ENCODE data around the gene ASCL5. TPM values are rescaled to one million over a fixed set of nuclear protein-coding genes. Genes with fewer than 3 reads are reported as not detected.
A peak's percentile ranks its signal among the peaks of the same experiment; 100 is the strongest.

Gene ASCL5
- total and polyA plus RNA-seq, 5 experiments from 2014 or later, result 0.08 to 0.27 TPM; not detected in 3

DNA sequence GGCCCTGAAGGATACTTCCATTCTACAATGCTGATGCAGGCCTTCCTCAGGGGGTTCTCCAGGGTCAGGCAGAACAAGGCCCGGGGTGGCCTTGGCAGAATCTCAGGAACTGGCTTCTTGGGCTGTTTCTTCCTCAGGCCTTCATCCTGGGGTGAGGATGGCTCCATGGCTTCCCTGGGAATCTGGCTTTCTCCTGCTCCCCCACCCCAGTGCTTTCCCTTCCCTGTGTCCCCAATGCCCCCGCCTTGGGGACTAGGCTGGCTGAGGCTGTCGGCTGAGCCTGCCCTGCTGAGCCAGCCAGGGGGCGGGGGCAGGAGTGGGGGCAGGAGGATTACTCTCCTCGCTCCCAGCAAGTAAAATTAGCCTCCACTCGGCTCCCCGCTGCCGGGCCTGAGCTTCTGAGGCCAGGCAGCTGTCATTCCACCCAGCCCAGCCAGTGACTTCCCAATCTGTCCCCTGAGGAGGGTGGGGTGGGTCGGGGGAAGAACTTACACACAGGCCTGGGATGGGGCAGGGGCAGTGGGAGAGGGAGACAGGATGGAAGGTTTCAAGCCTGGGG is 14.7 kb downstream of the ASCL5 start, which contains the start of gene CACNA1S:
Gene CACNA1S, minus strand, starts transcription at position 254 of the 559 bp plus-strand sequence. Its CDS starts 87 bp downstream, at position 167.
- Mint-ChIP-seq H3K36me3 (no peaks in the 10 kb centered on the region), H3K4me3 (peak within 1 kb of the TSS in 9 of 10 donors; percentile 33 to 95 (median 58)), H3K9me3 (no peaks in the 10 kb centered on the region), H3K27ac (peak within 1 kb of the TSS in 5 of 10 donors; percentile 48 to 94 (median 74)), H3K27me3 (no peaks in the 10 kb centered on the region), H3K4me1 (peaks cover 9 to 24% (median 14%) of the 10 kb centered on the region in 4 donors)
- ATAC-seq, result no peak
- POLR2A ChIA-PET, result no interaction called here
- DNase-seq, result no peak

DNA sequence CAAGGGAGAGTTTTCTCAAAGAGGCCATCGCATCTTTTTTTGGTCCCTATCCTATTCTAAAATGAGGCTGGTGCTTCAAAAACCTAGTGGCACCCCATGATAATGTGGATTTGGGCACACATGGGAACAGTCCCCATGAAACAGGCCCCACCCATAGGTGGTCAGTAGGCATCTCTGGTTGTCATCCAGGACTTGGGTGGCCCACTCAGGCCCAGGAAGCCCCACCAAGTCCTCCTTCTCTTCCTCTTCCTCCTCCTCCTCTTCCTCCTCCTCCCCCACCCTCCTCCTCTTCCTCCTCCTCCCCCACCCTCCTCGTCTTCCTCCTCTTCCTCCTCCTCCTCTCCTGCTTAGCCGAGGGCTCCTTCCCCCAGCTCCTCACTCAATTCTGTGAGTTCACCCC is 15.3 kb downstream of the ASCL5 start:
- ATAC-seq (no peak), DNase-seq (no peak)
- Mint-ChIP-seq H3K9me3 (no peaks in the 10 kb centered on the region), H3K36me3 (no peaks in the 10 kb centered on the region), H3K27me3 (no peaks in the 10 kb centered on the region), H3K27ac (peak overlapping the region in 1 of 10 donors; percentile 6), H3K4me3 (no peak overlapping the region), H3K4me1 (peaks cover 9 to 24% (median 14%) of the 10 kb centered on the region in 4 donors)
- POLR2A ChIA-PET, result no interaction called here

DNA sequence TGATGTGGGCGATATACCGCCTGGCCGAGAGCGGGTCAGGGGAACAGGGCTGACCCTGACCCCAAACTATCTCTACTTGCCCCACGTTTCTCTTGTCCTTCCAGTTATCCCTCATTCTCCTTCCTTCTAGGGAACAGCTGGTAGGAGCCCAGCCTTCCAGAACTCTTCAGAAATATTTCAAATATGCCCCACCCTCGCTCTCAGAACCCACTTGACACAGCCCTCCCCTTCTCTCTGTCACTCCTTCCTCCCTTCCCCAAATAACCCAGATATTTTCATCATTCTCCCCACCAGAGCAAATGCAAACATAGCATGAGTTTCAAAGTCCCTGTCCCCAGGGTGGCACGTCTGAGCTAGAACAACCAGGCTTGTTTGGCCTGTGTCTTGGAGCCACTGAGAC is 15.8 kb downstream of the ASCL5 start:
- Mint-ChIP-seq H3K4me1 (peaks cover 9 to 18% (median 12%) of the 10 kb centered on the region in 4 donors), H3K4me3 (peak overlapping the region in 1 of 10 donors; percentile 46), H3K9me3 (no peaks in the 10 kb centered on the region), H3K27me3 (no peaks in the 10 kb centered on the region), H3K27ac (peak overlapping the region in 2 of 10 donors; percentile 6 to 7), H3K36me3 (no peaks in the 10 kb centered on the region)
- DNase-seq, result no peak
- ATAC-seq, result no peak
- POLR2A ChIA-PET, result no interaction called here

DNA sequence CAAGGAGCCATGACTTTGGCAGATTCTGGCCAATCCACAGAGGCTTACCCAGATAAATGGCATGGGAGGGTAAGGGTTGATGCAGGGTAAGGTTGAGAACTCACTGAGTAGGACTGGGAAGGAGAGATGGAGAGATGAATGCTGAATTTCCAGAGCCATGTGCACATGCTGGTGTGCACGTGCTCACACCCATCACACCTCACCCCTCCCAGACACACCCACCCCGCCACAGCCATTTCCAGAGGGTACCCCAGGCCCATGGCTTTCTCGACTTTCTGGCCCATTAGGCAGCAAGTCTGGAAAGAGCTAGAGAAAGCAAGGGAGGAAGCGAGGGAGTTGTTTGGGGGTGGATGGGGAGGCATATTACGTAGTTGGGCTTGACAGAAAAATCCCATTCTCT is 16.4 kb downstream of the ASCL5 start:
- H3K4me1 Mint-ChIP-seq, result peaks cover 6 to 17% (median 11%) of the 10 kb centered on the region in 4 donors
- ATAC-seq, result no peak
- no peak for DNase-seq
- H3K27me3 Mint-ChIP-seq, result no peaks in the 10 kb centered on the region
- POLR2A ChIA-PET, result no interaction called here
- H3K36me3 Mint-ChIP-seq, result no peaks in the 10 kb centered on the region
- peak overlapping the region in 1 of 10 donors; percentile 27 for H3K27ac Mint-ChIP-seq
- H3K9me3 Mint-ChIP-seq, result no peaks in the 10 kb centered on the region
- no peak overlapping the region for H3K4me3 Mint-ChIP-seq

DNA sequence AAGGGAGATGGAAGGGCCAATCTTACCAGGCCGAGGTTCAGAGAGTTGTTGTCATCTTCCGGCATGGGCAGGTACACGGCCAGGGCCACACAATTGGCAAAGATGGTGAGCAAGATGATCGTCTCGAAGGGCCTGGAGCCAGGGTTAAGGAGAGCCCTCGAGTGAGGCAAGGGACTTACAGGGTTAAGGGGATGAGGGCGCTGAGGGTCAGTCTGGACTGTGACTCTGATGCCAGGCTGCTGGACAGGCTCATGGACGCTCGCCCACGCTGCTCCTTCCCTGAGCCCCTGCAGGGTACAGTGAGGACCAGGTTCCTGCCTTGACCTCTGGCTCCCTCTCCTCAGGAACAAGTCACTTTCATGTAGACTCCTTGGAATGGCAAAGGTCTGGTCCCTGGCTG is 16.8 kb downstream of the ASCL5 start:
- POLR2A ChIA-PET, result no interaction called here

DNA sequence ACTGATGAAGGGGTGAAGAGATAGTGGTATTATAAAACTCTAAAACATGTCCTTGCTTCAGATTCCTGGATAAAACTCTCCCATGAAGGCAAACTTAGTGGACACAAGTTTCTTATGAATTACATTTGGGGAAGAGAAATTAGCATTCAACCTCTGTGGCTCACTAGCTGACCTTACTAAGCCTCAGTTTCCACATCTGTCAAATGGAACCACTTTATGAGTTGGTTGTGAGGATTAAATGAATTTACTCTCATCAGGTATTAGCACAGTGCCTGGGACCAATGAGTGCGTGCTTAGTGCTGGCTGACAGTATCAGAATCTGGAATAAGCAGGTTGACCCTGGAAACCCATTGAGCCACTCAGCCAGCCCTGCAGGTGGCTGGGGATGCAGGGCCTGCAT is 17.3 kb downstream of the ASCL5 start:
- H3K27ac Mint-ChIP-seq, result no peak overlapping the region
- H3K4me3 Mint-ChIP-seq, result no peak overlapping the region
- peaks cover 2 to 14% (median 7%) of the 10 kb centered on the region in 4 donors for H3K4me1 Mint-ChIP-seq
- POLR2A ChIA-PET, result no interaction called here
- no peaks in the 10 kb centered on the region for H3K36me3 Mint-ChIP-seq
- ATAC-seq (no peak), DNase-seq (no peak)
- H3K9me3 Mint-ChIP-seq, result no peaks in the 10 kb centered on the region
- H3K27me3 Mint-ChIP-seq, result no peaks in the 10 kb centered on the region

More for the DNA sequence above, 16.8 kb downstream of the ASCL5 start:
- DNase-seq, result no peak
- Mint-ChIP-seq H3K4me3 (no peak overlapping the region), H3K27me3 (no peaks in the 10 kb centered on the region), H3K4me1 (peaks cover 5 to 17% (median 11%) of the 10 kb centered on the region in 4 donors), H3K9me3 (no peaks in the 10 kb centered on the region), H3K36me3 (no peaks in the 10 kb centered on the region), H3K27ac (peak overlapping the region in 1 of 10 donors; percentile 49)
- no peak for ATAC-seq

DNA sequence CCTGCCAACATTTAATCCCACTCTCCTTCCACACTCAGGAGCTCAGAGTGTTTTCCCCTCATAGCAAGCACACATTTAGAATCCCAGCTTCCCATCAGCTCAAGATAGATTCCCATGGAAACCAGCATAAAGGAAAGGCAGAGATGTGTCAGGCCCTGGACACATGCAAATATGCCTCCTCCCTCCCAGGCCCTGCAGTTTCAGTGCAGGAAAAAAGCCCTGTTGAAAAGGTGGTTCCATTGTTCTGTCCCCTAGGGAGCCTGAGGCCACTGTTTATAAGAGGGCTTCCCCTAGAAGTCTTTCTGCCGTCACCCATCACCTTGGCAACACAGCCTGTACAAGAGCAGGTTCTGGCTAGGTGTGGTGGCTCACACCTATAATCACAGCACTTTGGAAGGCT is 18.4 kb downstream of the ASCL5 start:
- no peak overlapping the region for H3K4me3 Mint-ChIP-seq
- ATAC-seq (no peak), DNase-seq (no peak)
- H3K4me1 Mint-ChIP-seq, result peaks cover 0 to 8% (median 1%) of the 10 kb centered on the region in 4 donors
- H3K27ac Mint-ChIP-seq, result peak overlapping the region in 1 of 10 donors; percentile 27
- no peaks in the 10 kb centered on the region for H3K36me3 Mint-ChIP-seq
- POLR2A ChIA-PET, result no interaction called here
- H3K27me3 Mint-ChIP-seq, result no peaks in the 10 kb centered on the region
- no peaks in the 10 kb centered on the region for H3K9me3 Mint-ChIP-seq

DNA sequence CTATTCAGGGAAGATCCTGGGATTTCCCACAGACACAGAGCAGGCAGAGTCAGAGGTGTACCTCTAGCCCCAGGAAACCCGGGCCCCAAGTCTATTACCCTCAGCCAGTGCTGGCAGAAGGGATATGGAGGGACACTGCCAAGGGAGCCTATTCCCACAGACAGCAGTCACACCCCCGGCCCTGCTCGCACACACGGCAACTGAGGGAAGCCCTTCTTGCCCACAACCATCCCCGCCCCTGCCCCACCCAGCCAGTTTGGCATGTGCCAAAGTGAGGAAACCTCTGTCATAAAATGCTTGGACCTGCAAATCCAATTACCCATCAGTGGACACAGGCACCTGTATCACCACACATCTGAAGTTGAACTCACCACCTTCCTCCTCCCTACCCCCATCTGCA is 21.3 kb downstream of the ASCL5 start:
- no peak overlapping the region for H3K4me3 Mint-ChIP-seq
- H3K4me1 Mint-ChIP-seq, result peaks cover 0 to 2% (median 0%) of the 10 kb centered on the region in 4 donors
- no peaks in the 10 kb centered on the region for H3K9me3 Mint-ChIP-seq
- no peak for DNase-seq
- no peaks in the 10 kb centered on the region for H3K27me3 Mint-ChIP-seq
- no peak for ATAC-seq
- POLR2A ChIA-PET, result no interaction called here
- H3K36me3 Mint-ChIP-seq, result no peaks in the 10 kb centered on the region
- H3K27ac Mint-ChIP-seq, result peak overlapping the region in 1 of 10 donors; percentile 22

DNA sequence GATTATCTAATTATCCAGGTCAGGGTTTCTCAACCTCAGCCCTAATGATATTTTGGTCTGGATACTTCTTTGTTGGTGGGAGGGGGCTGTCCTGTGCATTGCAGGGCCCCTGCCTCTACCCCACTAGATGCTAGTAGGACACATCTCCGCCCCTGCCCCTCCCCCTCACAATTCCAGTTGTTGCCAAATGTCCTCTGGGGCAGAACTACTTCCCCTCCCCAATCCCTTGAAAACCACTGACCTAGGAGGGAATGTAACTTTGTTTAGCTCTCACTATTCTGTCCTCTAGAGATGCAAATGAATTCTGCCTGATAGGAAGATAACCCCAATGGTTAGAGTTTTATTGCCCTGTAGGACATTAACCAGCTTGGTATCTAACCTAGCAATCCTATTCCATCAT is 22.8 kb downstream of the ASCL5 start:
- Mint-ChIP-seq H3K4me1 (peaks cover 0 to 2% (median 0%) of the 10 kb centered on the region in 4 donors), H3K27me3 (peaks cover 0 to 3% (median 0%) of the 10 kb centered on the region in 5 donors), H3K9me3 (no peaks in the 10 kb centered on the region), H3K36me3 (no peaks in the 10 kb centered on the region), H3K4me3 (no peak overlapping the region), H3K27ac (no peak overlapping the region)
- POLR2A ChIA-PET, result no interaction called here
- DNase-seq (no peak), ATAC-seq (no peak)

DNA sequence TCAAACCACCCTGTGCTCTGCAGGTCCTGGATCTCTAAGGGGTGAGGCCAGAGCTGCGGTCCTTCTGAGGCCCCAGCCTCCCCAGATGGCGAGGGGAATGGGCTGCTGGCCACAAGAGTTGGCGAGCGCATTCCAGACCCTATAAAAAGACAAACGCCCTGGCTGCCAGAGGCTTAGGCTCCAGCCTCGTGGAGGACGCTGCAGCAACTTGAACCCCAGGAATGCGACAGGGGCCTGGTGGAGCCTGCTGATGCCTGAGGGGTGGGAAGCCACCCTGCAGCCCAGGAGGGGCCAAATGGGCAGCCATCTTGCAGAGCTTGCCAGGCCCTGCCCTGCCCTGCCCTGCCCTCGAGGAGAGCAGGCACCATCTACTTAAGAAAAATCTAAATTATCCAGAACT is 23.3 kb downstream of the ASCL5 start:
- DNase-seq, result no peak
- ATAC-seq, result no peak
- POLR2A ChIA-PET, result no interaction called here
- no peak overlapping the region for H3K4me3 Mint-ChIP-seq
- H3K27ac Mint-ChIP-seq, result no peak overlapping the region
- H3K4me1 Mint-ChIP-seq, result peaks cover 0 to 2% (median 0%) of the 10 kb centered on the region in 4 donors
- no peaks in the 10 kb centered on the region for H3K36me3 Mint-ChIP-seq
- peaks cover 0 to 3% (median 0%) of the 10 kb centered on the region in 5 donors for H3K27me3 Mint-ChIP-seq
- no peaks in the 10 kb centered on the region for H3K9me3 Mint-ChIP-seq

DNA sequence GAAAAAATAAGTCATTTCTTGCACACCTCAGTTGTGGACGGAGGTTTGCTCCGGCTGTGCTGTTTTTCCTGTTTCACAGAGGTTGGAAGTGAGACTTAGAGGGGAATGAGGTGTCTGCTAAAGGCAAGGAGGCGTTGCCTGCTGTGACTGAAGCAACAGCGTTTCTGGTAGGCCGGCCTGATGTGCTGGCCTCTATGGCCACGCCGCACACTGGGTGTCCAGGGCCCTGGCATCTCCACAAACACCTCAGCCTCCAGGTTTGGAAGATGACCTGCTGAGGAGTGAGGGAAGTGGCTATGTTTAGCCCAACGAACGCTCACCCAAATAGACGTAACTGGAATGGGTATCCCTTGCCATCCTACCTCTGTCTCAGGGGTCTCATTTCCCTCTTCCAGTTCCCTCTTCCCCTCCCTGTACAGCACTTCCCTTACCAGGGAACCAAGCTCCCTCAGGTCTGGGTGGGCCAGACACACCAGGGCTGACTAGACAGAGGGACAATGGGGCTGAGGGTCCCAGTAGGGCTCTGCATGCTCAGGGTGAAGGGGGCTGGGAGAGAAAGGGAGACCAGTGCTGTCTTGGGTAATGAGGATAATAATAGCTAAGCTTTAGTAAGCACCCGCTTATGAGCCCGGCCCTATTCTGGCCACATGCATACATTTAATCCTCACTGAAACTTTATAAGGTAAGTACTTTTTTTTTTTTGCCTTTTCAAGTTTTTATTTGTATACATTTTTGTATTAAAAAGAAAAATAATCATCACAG is 26.6 kb downstream of the ASCL5 start:
- Mint-ChIP-seq H3K27ac (no peak overlapping the region), H3K4me3 (no peak overlapping the region), H3K27me3 (peaks cover 1 to 16% (median 6%) of the 10 kb centered on the region in 5 donors), H3K4me1 (peaks cover 0 to 3% (median 0%) of the 10 kb centered on the region in 4 donors), H3K9me3 (no peaks in the 10 kb centered on the region), H3K36me3 (no peaks in the 10 kb centered on the region)
- no peak for ATAC-seq
- POLR2A ChIA-PET, result no interaction called here
- no peak for DNase-seq

DNA sequence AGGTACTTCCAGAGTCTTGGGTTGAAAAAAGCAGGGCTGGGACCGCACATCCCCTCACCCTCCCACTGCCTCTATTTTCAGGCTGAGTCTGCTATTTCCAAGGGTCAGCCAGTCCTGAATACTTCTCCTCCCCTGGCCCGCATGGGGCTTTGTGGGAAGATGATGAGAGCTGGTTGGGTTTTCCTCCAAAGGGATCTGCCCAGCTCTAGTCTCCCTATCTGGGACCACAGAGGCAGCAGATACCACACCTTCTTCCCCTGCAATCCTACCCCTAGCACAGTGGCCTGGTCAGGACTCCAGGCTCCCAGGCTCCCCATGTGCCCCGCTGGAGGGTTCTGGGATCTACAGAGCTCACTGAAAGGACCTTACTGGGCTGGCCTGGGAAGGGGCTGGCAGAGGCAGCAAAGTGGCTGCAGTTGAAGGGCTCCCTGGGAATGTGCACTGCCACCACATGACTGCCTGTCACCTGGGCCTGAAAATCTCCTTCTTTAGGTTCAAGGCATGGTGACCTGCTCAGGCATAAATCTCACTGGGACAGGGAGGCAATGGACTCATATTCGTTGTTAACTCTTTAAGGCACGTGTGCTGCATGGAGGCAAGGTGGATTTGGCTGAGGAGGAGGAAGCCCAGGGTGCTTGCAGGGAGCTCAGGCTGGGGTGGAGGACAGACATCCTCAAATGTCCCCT is 27.8 kb downstream of the ASCL5 start:
- Mint-ChIP-seq H3K27ac (no peak overlapping the region), H3K4me3 (no peak overlapping the region), H3K4me1 (peaks cover 0 to 3% (median 0%) of the 10 kb centered on the region in 4 donors), H3K9me3 (no peaks in the 10 kb centered on the region), H3K27me3 (peaks cover 1 to 16% (median 6%) of the 10 kb centered on the region in 5 donors), H3K36me3 (no peaks in the 10 kb centered on the region)
- DNase-seq (no peak), ATAC-seq (no peak)
- POLR2A ChIA-PET, result no interaction called here
